NCI-H2196 (cell line): ENCODE results near the gene XAB2.

Experiments
- DNase-seq: peaks from one replicate; lab custom pipeline; 2025; ENCODE audit not compliant: unreplicated experiment; lab: John Stamatoyannopoulos, UW

XAB2 gene

GRCh38 chr19:7612282-7613274 lies 16.8 kb downstream of the XAB2 start:
- DNase-seq = no peak

- DNase-seq = no peak
Measured at GRCh38 chr19:7611541-7612279, 17.6 kb downstream of the XAB2 start.

GRCh38 chr19:7610491-7611240 lies 18.7 kb downstream of the XAB2 start:
- DNase-seq = no peak

- no peak for DNase-seq
Measured at GRCh38 chr19:7607874-7608560, 21.3 kb downstream of the XAB2 start.

GRCh38 chr19:7607212-7607873 lies 22.0 kb downstream of the XAB2 start:
- DNase-seq = no peak

GRCh38 chr19:7606289-7606688 lies 23.1 kb downstream of the XAB2 start:
- DNase-seq = no peak

- DNase-seq = peak; percentile 22
Measured at GRCh38 chr19:7605490-7606222, 23.7 kb downstream of the XAB2 start.

- DNase-seq = no peak
Measured at GRCh38 chr19:7603919-7604318, 25.4 kb downstream of the XAB2 start.

- DNase-seq = no peak
Measured at GRCh38 chr19:7602935-7603497, 26.3 kb downstream of the XAB2 start.

GRCh38 chr19:7602240-7602934 lies 27.0 kb downstream of the XAB2 start:
- no peak for DNase-seq

- DNase-seq = no peak
Measured at GRCh38 chr19:7600721-7601120, 28.6 kb downstream of the XAB2 start.

GRCh38 chr19:7598180-7598579 lies 31.2 kb downstream of the XAB2 start:
- no peak for DNase-seq

- DNase-seq = no peak
Measured at GRCh38 chr19:7597689-7598088, 31.7 kb downstream of the XAB2 start.

GRCh38 chr19:7596211-7596937 lies 33.0 kb downstream of the XAB2 start:
- no peak for DNase-seq

GRCh38 chr19:7595466-7596133 lies 33.7 kb downstream of the XAB2 start, which contains the start of gene CAMSAP3:
TSS of gene CAMSAP3 (plus strand) at chr19:7595863. CDS start at chr19:7596003, 140 bp downstream.
- peak; percentile 77 for DNase-seq

- no peak for DNase-seq
Measured at GRCh38 chr19:7590256-7590655, 39.1 kb downstream of the XAB2 start.

- no peak for DNase-seq
Measured at GRCh38 chr19:7589822-7590221, 39.5 kb downstream of the XAB2 start.
